Inferior parietal cortex (tissue), 1 donor: ENCODE data around the gene ZNF775.

Source experiments
- DNase-seq: peaks from one replicate; pipeline ENCODE4 v3.0.0-alpha.2; 2016; ENCODE audit errors: extremely low spot score

ZNF775 gene

GRCh38 chr7:150412518-150413488 lies 33.7 kb downstream of the ZNF775 start:
- no peak for DNase-seq

DNA sequence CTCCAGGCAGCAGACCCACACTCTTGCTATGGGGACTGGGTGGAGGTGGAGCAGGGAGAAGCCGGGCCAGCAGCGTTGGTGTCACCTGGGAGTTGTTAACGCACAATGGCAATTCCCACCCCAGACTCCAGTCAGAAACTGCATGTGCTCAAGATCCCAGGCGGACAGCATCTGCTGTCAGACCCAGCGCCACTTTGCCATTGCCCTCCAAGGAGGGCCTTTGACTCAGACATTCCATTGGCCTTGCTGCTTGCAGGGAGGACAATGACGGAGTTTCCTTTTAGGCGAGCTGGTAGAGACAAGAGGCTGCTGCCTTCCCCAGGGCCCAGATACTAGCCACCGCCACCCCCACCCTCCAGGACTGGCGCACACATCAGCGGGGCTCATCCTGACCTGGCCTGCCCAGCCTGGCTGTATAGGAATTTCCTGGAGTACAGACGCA lies 34.5 kb downstream of the ZNF775 start:
- DNase-seq: no peak

DNA sequence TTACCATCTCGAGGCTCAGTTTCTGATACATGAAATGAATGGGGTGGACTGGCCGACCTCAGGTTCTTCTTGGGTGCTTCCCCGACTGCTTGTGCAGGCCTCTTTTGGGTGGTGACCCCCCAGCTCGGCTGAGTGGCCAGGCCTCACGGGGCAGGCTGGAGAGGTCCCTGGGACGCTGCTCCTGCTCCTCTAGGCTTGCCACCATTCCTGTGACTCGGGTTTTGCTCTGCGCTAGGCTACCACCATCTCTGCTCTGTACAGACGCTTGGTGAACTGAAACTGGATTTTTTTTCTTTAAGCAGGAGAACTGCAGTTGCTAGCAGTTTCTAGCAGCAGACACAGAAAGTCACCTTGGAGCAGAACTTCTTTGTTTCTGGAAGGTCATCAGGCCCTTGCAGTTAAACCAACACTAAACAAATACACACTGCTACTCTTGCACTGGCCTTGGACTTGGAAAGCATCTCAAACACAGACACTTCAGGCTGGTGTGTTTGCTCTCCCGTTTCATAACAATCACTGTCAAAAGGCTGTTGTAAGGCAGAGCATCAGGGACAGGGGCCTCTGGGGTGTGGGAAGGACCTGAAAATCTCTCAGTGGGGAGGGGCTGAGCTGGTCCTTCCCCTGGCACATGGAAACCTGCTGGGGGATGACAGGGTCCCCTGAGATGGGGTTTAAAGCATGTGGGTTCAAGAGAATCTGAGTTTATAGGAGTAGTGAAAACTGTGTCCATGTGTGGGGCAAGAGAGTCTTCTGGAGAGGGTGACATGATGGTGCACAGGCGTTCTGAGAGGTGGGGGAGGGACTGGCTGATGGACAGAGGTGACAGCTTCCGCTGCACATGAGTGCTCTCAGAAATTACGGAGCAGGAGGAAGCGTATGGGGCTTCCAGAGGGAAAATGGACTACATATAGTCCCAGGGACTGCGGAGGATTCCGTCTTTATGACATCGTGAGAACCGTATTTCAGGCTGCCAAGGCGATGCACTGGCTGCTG lies 36.3 kb downstream of the ZNF775 start:
- no peak for DNase-seq

DNA sequence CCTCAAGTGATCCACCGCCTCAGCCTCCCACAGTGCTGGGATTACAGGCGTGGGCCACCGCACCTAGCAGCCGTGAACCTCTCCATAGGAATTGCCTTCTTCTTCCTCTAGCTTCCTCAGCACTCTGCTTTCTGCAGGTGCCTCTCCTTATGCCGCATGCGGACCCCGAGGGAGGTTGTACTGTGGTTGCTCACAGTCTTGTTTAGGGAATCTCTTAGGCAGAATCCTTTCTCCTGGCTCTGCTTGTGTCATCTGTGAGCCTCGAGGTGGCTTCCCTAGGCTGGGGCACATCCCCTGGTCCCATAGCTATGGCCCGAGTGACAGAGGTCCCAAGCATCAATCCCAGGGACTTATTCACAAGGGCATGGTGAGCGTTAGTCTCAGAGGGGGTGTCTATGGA lies 38.1 kb downstream of the ZNF775 start:
- no peak for DNase-seq

DNA sequence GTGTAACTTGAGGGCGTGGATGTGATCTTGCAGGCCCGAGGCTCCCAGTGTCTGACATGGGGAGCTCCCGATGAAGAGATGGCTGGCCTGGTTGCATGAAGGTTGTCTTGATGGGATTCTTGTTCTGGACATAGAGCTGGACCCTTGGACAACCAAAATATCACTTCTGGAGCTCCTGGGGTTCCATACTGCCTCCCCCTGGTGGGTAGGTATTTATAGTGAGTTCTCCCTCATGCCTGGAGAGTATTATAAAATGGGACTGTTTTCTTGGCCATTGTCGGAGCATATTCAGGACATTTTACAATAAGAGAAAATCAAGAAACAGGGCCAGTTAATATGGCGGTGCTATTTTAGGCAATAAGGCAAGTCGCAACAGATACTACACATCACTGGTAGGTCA lies 38.7 kb downstream of the ZNF775 start:
- DNase-seq: no peak

DNA sequence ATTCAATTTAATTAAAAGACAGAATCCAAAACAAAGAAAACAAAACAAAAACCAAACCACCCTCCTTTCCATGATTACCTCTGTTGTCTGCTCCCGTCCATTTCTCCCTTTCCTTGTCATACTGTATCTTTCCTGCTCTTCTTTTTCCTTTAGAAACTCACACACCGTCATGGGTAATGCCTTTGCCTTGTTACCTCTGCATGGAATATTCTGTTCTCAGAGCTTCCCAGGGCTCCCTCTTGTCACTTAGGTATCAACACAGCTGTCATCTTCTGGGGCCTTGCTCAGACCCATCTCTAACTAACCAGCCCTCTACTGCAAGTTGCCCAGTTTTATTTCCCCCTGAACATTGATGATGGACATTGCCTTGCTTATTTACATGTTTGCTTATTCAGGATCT lies 41.1 kb downstream of the ZNF775 start:
- no peak for DNase-seq

- peak; percentile 90 for DNase-seq
Observed at GRCh38 chr7:150420987-150421674, 42.0 kb downstream of the ZNF775 start.

DNA sequence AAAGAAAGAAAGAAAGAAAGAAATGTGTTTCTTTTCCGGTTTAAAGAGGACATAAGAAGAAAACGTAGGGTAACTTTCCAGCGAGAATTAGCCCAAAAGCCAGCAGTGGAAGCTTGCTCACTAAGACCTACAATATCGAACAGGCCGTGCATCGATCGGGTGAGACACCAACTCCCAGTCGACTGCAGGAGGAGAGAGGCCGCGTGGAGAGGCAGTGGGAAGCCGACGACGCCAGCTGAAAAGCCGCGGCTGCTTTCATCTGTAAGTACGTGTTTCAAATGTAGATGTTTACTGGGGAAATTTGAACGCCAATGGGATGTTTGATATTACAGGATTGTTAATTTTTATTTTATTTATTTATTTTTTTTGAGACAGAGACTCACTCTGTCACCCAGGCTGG lies 42.7 kb downstream of the ZNF775 start:
- DNase-seq: no peak

DNA sequence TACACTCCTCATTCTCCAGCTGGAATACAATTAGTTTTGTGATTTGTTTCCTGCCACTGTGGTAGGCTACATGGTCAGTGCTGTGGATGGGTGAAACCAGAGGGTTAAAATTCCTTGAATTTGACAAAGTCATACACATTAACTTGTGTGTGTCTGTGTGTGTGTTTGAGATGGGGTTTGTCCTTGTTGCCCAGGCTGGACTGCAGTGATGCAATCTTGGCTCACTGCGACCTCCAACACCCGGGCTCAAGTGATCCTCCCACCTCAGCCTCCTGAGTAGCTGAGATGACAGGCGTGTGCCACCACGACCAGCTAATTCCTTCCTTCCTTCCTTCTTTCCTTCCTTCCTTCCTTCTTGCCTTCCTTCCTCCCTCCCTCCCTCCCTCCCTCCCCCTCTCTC lies 46.5 kb downstream of the ZNF775 start:
- DNase-seq: no peak

DNA sequence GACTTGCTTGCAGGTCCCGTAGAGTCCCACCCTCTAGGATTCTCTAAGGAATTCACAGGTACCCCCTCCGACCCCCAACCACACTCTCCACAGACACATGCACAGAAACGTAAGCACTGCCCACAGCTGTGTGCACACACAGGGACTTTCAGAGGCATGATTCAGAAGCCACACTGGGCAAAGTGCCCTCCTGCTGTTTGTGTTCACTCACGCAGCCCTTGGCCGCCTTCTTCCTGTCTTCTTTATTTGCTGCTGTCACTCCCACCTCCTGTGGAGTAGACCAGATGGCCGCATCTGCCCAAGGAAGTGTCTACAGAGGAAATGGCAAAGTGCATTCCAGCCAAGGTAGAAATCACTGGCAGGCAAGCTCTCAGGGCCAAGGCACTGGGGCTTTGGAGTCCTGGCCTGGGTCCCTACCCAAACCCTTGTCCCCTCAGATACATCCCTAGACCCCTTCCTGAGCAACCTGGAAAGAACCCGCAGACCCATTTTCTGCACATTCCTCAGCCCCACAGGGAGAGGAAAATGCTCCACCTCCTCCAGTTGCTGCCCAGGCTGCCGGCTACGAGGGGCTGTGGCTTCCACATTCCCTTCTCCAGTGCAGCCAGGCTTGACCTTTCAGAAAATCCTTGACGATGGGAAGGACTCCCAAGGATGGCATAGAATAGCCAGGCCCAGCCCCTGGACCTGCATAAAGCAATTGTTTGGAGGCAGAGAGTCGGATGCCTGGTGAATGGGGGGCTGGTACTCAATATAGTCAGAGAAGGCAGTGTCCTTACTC lies 49.7 kb downstream of the ZNF775 start:
- peak; percentile 45 for DNase-seq

DNA sequence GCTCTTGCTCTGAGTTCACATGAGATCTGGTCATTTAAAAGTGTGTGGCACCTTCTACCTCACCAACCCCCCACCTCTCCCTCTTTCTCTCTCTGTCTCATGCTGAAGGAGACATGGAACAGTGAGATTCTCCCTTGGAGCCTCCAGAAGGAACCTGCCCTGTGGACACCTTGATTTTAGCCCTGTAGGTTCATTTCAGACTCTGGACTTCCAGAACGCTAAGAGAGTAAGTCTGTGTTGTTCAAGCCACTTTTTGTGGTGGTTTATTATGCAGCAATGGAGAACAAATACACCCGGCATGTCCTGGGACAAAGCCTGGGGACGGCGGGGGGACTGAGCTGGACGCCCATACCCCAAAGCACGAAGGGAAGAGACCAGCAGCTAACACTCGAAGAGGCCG lies 50.6 kb downstream of the ZNF775 start:
- no peak for DNase-seq

GRCh38 chr7:150430465-150431085 lies 51.4 kb downstream of the ZNF775 start:
- DNase-seq: no peak

DNA sequence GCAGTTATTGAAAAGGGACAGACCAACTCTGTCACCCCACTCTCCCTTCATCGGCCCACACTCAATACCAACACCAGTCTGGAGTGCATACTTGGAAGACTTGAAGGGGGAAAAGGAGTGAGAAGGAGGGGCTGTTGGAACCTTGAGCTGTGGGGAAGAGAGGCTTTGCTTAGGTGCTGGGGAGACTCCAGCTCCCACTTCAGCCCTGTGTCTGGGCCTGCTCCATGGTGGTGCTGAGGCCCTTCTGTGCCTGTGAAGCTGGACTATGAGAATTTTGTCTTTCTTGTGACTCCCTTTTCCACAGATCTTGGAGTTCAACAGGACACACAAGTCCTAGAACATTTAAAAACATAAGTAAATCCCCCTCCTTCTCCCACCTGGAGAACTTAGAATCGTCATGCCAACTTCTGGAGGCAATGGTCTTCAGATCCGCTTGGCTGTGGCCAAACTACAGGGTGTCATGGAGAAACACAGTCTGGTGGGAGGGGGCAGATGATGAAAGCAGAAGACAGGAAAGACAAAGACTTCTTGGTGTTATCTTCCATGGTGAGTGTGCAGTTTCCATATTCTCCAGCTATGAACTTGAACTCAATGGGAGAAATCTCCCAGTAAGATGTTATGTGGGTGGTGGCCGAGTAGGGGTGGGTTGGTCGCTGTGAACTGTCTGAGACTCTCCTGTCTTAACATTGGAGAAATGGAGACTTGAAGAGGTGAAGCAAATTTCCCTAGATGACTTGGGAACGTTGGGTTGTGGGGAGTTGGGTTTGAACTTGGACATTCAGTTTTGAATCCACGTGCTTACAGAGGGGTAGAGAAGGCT lies 52.9 kb downstream of the ZNF775 start:
- DNase-seq: no peak

- no peak for DNase-seq
Observed at GRCh38 chr7:150432915-150433892, 54.1 kb downstream of the ZNF775 start.

DNA sequence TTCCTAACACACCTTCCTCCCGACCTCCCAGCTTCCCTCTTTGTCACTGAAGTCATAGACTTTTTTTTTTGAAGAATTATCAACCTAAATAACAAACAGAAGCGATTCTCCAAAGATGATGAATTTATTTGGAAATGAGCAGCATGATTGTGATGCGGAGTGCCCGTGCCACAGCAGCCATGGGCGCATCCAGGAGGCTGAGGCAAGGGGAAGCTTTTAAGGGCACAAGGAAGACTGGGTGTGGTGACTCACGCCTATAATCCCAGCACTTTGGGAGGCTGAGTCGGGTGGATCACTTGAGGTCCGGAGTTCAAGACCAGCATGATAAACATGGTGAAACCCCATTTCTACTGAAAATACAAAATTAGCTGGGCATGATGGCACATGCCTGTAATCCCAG lies 55.1 kb downstream of the ZNF775 start:
- no peak for DNase-seq

- DNase-seq: no peak
Observed at GRCh38 chr7:150435047-150435389, 55.9 kb downstream of the ZNF775 start.

- DNase-seq: no peak
Observed at GRCh38 chr7:150435390-150436073, 56.4 kb downstream of the ZNF775 start.

GRCh38 chr7:150439967-150440366 lies 60.8 kb downstream of the ZNF775 start:
- DNase-seq: no peak
